ENCODE measurements around the gene MAPK6.

The MAPK6 gene

DNA sequence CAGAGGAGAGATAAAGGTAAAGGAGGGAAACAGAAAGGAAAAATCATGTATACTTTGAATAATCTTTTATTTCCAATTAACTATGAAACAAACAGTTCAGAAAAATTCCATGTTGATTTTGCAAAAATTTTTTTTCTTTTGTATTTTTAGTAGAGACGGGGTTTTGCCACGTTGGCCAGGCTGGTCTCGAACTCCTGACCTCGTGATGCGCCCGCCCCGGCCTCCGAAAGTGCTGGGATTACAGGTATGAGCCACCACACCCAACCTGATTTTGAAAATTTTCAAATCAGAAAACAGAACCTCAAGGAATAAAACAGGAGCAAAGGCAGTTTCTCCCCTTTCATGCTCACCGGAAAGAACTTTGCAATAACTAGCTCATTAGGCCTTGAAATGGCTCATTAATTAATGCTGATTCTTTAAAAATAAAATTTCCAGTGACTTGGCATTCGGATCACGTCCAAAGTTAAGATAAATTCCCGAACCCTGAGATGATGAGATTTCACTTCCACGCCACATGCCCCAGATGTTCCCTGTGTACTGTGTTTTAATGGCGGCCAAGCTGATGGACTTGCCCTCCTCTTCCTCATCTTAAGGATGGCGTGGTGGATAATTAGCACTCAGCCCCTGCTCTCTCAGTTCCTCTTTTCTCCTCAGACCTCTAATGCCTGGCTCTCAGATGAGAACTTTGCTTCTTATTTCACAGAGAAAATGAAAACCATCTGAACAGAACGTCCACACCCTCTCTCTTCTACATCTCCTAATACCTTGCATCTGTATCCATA, 82.7 kb downstream of the MAPK6 start:
- DNase-seq = no peak

- no peak for DNase-seq
These were observed 83.4 kb downstream of the MAPK6 start for GRCh38 chr15:52102463-52102862.

GRCh38 chr15:52103217-52104207, 84.5 kb downstream of the MAPK6 start:
- no peak for DNase-seq

DNA sequence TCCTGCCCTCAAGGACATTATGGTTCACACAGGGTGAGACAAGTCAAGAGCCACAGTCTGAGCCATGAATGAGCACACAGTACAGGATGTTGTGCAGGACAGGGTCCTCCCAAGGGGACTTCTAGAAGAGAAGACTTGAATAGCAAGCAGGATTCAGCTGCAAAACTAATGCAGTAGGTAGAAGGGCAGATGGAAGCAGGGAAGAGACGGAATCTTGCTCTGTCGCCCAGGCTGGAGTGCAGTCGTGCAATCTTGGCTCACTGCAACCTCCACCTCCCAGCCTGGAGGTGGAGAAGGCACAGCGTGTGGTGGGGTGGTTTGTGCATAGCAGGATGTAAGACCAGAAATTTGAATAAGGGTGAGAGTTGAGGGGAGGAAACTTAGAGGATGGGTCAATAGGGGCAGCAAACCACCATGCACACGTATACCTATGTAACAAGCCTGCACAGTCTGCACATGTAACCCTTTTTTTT, 85.5 kb downstream of the MAPK6 start:
- no peak for DNase-seq

DNA sequence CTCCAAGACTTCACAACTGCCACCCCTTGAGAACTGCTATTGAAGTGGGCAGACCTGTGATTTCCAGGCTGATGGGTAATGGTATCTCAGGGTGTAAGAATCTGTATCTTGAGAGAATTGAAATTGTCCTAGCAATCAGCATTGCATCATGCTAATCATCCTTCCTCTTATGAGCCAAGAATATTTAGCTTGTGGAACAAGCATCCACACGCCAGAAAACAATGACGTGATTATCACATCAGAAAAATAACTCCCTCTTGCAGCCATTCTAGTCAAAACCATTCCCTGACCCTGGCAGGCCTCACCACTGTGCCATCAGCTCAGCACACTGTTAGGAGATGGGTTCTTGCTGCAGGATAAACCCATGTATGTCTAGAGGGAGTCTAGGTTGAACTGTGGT, 86.8 kb downstream of the MAPK6 start:
- no peak for DNase-seq

DNA sequence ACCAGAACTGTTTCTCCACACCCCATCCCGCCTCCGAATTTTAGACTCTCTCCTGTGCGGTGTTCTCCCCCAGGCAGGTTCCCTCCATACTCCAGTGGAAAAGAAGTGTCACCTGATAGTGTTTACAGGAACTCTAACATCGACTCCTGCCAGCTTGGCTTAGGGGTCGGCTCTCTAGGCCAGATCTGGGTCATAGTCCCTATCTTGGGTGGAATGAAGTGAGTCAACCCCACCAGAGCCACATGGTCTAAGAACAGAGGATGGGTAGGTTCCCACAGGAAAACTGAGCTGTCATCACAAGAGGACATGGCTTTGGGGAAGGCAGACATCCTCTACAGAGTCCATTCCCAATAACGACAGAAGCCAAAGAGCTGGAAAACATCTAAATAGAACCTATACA, 87.6 kb downstream of the MAPK6 start:
- no peak for DNase-seq

- no peak for DNase-seq
These were observed 88.2 kb downstream of the MAPK6 start for GRCh38 chr15:52107238-52107637.

DNA sequence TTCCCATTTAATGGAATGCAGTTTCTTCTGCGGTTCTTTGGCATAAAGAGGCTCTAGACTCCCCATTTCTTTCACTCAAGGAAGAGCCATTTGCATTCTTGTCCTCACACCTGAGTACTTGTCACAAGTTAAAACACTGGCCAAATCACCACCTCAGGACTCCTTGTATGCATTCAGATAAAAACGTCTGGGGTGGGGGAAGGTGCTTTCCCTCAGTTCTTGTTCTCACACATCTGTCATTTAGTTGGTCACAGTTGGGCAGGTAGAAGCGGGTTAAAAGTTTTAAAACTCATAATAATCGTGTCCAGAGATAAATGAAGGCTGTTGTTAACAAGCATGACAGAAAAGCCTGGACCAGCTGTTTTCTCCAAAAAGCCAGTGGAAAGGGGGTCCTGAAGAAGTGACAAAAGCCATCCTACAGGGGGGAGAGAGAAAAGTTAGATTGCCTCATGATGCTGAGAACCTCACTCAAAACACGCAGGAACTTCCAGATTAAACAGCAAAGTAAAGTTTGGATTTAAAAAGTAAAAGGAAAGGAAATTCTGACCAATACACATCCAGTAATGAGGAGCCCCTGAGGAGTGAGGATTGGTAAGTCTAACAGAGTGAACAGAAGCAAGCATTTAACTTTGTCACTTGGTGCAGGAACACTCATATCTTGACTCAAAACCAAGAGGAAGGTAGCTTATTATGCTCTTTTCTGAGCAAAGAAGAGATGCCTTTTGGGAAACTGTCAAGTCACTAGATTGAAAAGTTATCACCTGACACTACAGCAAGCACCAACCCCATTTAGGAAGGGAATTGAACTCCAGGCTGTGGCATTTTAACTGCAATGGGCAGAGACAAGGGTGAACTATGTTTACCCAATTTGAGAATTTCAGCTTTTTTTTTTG, 90.8 kb downstream of the MAPK6 start:
- no peak for DNase-seq

- no peak for DNase-seq
These were observed 92.6 kb downstream of the MAPK6 start for GRCh38 chr15:52111517-52112202.

- peak; percentile 89 for DNase-seq
These were observed 93.3 kb downstream of the MAPK6 start for GRCh38 chr15:52112203-52112750.

GRCh38 chr15:52113235-52113634, 94.2 kb downstream of the MAPK6 start:
- no peak for DNase-seq

- no peak for DNase-seq
These were observed 94.7 kb downstream of the MAPK6 start for GRCh38 chr15:52113708-52114107.

DNA sequence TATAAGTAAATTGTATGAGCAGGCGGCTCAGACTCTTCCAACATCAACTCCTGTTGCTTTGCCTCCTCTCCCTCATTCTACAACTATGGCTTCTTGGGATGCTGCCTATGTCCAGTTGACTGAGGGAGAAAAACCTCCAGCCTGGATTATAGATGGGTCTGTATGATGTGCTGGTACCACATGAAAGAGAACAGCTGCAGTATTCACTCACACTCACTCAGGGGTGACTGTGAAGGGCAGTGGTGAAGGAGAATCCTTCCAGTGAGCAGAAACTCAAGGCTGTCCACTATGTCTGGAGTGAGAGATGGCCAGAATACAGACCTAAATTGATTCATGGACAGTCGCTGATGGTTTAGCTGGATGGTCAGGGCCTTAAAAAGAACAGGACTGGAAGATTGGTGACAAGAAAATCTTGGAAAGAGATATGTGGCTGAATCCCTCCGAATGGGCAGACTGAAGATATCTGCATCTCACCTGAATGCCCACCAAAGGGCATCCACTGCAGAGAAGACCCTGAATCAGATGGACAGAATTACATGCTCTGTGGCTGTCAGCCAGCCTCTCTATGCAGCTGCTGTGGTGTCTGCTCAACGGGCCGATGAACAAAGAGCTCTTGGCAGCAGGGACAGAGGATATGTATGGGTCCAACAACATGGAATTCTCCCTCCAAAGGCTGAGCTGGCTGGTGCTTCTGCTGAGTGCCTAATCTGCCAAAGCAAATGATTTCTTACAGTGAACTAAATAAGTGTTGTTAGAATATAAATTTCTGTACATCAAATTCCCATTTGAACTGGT, 95.4 kb downstream of the MAPK6 start:
- no peak for DNase-seq

- no peak for DNase-seq
These were observed 96.8 kb downstream of the MAPK6 start for GRCh38 chr15:52115598-52116427.
